Hepatocyte (in vitro differentiated cells): Measurements from ENCODE around the gene STX3. TPM values are rescaled to one million over a fixed set of nuclear protein-coding genes. Genes with fewer than 3 reads are reported as not detected.

Source experiments
- DNase-seq: peaks from one replicate; pipeline ENCODE4 v3.0.0-alpha.2; 2016; ENCODE audit warnings: low spot score
- H2AFZ ChIP-seq: fragments of 200-600 bp; sonication (generic); 2 replicates; pipeline ENCODE4 v1.6.0; 2016; ENCODE audit warnings: antibody characterized with exemption, mild to moderate bottlenecking
- H3K27ac ChIP-seq: fragments of 200-600 bp; sonication (generic); 2 replicates; pipeline ENCODE4 v1.5.1; 2016; ENCODE audit warnings: mild to moderate bottlenecking
- H3K27me3 ChIP-seq: fragments of 200-600 bp; sonication (generic); 2 replicates; pipeline ENCODE4 v1.6.1; 2016
- H3K36me3 ChIP-seq: fragments of 200-600 bp; sonication (generic); replicated peaks from 2 replicates; pipeline ENCODE4 v1.5.1; 2016; ENCODE audit warnings: low read depth; ENCODE audit not compliant: insufficient read depth
- H3K4me1 ChIP-seq: fragments of 200-600 bp; sonication (generic); 2 replicates; pipeline ENCODE4 v1.5.1; 2016; ENCODE audit warnings: mild to moderate bottlenecking, moderate library complexity; ENCODE audit not compliant: insufficient read depth
- H3K4me2 ChIP-seq: fragments of 200-600 bp; sonication (generic); 2 replicates; pipeline ENCODE4 v1.6.0; 2016
- H3K4me3 ChIP-seq: fragments of 200-600 bp; sonication (generic); 2 replicates; pipeline ENCODE4 v1.5.1; 2016; ENCODE audit warnings: mild to moderate bottlenecking
- H3K79me2 ChIP-seq: fragments of 200-600 bp; sonication (generic); 2 replicates; pipeline ENCODE4 v1.6.0; 2017; ENCODE audit warnings: mild to moderate bottlenecking
- H3K9me2 ChIP-seq: fragments of 200-600 bp; sonication (generic); replicated peaks from 2 replicates; pipeline ENCODE4 v1.6.0; 2017; ENCODE audit warnings: mild to moderate bottlenecking; ENCODE audit not compliant: insufficient read depth
- H3K9me3 ChIP-seq: fragments of 200-600 bp; sonication (generic); 2 replicates; pipeline ENCODE4 v1.5.1; 2016; ENCODE audit warnings: low read depth, mild to moderate bottlenecking
- H4K20me1 ChIP-seq: fragments of 200-600 bp; sonication (generic); 2 replicates; pipeline ENCODE4 v1.6.0; 2016; ENCODE audit warnings: mild to moderate bottlenecking; ENCODE audit not compliant: insufficient read depth, poor library complexity, severe bottlenecking
- EZH2 ChIP-seq: fragments of 200-600 bp; sonication (generic); IDR thresholded peaks from 2 replicates; pipeline ENCODE4 v1.6.1; 2016; ENCODE audit warnings: antibody characterized with exemption, mild to moderate bottlenecking, borderline replicate concordance
- EZH2phosphoT487 ChIP-seq: fragments of 200-600 bp; sonication (generic); IDR thresholded peaks from one replicate; pipeline ENCODE4 v1.6.1; 2018; ENCODE audit warnings: antibody characterized with exemption, mild to moderate bottlenecking, low read depth, moderate library complexity; ENCODE audit not compliant: unreplicated experiment, severe bottlenecking
- WGBS: methylation state at CpG from one replicate; pipeline ENCODE4 v1.1.6; 2016; ENCODE audit warnings: low lambda C conversion rate; ENCODE audit errors: missing lambda C conversion rate; 5-methylcytosine and 5-hydroxymethylcytosine counted together
- polyA plus RNA-seq: library from polyadenylated mRNA; unstranded; fragments of >200 nt; fragmentation: Nextera tagmentation; extraction: Ambion mirVana; gene quantifications from 2 replicates; pipeline ENCODE4 v1.2.1, GENCODE V29; 2016
- total RNA-seq: library from RNA; depleted of rRNA; stranded (reverse); fragments of >200 nt; gene quantifications from 2 replicates; pipeline ENCODE4 v1.2.3, GENCODE V29; 2014
- TF ChIP-seq, protein P1 (sequence below): fragments of 200-600 bp; sonication (generic); IDR thresholded peaks from 2 replicates; pipeline ENCODE4 v1.5.1; 2016; ENCODE audit warnings: antibody characterized with exemption, mild to moderate bottlenecking; ENCODE audit not compliant: poor library complexity

STX3 gene
- total and polyA plus RNA-seq, 2 experiments from 2014 or later, result 73.1 to 140 TPM

DNA sequence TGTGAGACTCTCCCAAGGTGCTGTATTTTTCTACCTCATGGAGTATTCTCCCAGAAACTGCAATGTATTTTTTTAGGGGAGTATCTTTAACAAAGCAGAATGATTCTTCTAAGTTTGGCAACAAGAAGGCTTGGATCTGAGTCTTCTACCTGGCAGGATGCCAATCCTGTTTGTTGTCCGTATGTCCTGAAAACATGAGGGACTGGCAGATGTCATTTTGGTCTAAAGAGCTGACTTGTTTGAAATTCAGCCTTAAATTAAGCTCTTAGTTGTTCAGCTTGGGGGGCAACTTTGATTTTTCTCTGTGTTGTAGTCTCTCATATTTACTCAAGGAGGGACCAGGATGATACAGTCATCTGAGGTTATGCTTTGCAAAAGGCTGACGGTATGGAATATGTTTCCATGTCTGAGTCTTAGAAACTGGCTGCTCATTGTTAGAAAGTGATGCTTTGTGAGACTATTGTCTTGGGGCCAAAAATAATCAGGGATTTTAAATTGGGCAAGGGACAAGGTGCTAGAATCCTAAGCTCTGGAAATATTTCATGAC lies 46.1 kb downstream of the STX3 start:
- Histone ChIP-seq H4K20me1 (no peaks in the 10 kb centered on the region), H3K9me2 (no peaks in the 10 kb centered on the region), H3K79me2 (peaks cover 3% of the 10 kb centered on the region), H3K4me3 (no peak overlapping the region), H3K36me3 (no peaks in the 10 kb centered on the region), H3K27ac (peak overlapping the region; percentile 36), H2AFZ (no peak overlapping the region), H3K4me1 (peaks cover 12% of the 10 kb centered on the region), H3K4me2 (no peak overlapping the region), H3K27me3 (no peaks in the 10 kb centered on the region), H3K9me3 (no peaks in the 10 kb centered on the region)
- TF ChIP-seq, protein P1, sequence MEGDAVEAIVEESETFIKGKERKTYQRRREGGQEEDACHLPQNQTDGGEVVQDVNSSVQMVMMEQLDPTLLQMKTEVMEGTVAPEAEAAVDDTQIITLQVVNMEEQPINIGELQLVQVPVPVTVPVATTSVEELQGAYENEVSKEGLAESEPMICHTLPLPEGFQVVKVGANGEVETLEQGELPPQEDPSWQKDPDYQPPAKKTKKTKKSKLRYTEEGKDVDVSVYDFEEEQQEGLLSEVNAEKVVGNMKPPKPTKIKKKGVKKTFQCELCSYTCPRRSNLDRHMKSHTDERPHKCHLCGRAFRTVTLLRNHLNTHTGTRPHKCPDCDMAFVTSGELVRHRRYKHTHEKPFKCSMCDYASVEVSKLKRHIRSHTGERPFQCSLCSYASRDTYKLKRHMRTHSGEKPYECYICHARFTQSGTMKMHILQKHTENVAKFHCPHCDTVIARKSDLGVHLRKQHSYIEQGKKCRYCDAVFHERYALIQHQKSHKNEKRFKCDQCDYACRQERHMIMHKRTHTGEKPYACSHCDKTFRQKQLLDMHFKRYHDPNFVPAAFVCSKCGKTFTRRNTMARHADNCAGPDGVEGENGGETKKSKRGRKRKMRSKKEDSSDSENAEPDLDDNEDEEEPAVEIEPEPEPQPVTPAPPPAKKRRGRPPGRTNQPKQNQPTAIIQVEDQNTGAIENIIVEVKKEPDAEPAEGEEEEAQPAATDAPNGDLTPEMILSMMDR, result no peak
- TF ChIP-seq EZH2, result no peak
- TF ChIP-seq EZH2phosphoT487, result no peak
- WGBS, result 81% methylated on average over 2 of the region's 2 CpGs
- DNase-seq, result no peak

DNA sequence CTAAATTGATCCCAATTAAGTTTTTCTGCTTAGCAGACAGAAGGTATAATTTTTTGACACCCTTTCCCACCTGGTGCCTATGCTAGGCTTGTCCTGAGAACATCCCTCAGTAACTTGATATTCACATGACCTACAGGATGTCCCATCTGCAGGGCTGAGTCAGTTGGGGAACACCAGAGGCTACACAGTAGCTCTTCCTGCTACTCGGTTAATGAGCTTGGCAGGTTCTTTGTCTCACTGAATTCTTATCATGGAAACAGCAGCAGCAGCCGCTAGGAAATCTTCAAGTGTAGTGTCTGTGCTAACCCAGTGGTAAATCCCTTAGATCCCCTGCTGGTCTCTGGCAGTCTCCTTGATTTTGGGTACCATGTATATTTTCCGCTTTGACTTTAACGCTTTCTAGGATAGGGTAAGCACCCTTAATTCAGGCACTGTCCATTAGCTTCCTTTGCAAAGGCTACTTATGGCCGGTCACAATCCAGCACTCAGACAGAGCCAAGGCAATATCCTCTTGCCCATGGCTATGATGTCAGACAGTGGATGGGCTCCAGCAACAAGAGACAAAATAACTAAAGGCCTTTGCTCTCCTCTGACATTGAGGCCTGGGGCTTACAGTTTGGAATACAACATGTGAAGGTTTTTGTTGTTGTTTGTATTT lies 46.9 kb downstream of the STX3 start:
- no peaks in the 10 kb centered on the region for H3K9me3 ChIP-seq
- 56% methylated on average over 5 of the region's 5 CpGs for WGBS
- peaks cover 3% of the 10 kb centered on the region for H3K79me2 ChIP-seq
- no peak for TF ChIP-seq EZH2phosphoT487
- no peak for TF ChIP-seq EZH2
- TF ChIP-seq, protein P1, result no peak
- no peaks in the 10 kb centered on the region for H3K36me3 ChIP-seq
- no peaks in the 10 kb centered on the region for H3K27me3 ChIP-seq
- no peaks in the 10 kb centered on the region for H4K20me1 ChIP-seq
- H3K9me2 ChIP-seq, result no peaks in the 10 kb centered on the region
- no peak overlapping the region for H3K4me3 ChIP-seq
- H2AFZ ChIP-seq, result no peak overlapping the region
- no peak overlapping the region for H3K4me2 ChIP-seq
- H3K27ac ChIP-seq, result peak overlapping the region; percentile 36
- no peak for DNase-seq
- peaks cover 12% of the 10 kb centered on the region for H3K4me1 ChIP-seq

DNA sequence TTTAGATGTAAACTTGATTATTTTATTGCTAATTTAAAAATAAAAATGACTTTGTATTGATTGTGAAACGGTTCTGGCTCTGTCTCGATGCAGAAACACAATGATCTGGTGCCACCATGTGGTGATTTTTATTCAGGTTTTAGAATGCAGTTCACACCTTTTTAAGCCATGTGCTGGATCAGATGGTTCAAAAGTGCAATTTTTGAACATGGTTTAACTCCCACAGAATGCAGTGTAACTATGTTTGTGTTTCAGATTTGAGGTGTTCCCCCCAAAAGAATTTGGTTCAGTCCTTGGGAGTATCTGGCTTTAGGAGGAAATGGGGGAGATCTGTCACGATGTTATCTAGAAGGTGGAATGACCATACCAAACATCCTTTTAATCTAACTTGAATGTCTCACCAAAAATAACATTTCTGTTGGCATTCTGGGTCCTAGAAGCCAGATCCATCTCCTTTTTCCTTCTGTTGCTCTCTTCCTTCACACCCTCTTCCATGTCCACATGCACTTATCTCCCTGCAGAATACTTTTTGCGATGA lies 47.5 kb downstream of the STX3 start:
- Histone ChIP-seq H3K79me2 (peaks cover 3% of the 10 kb centered on the region), H3K4me1 (peaks cover 12% of the 10 kb centered on the region), H3K4me3 (no peak overlapping the region), H3K9me2 (no peaks in the 10 kb centered on the region), H3K36me3 (no peaks in the 10 kb centered on the region), H3K27me3 (no peaks in the 10 kb centered on the region), H3K9me3 (no peaks in the 10 kb centered on the region), H3K4me2 (no peak overlapping the region), H2AFZ (no peak overlapping the region), H3K27ac (no peak overlapping the region), H4K20me1 (no peaks in the 10 kb centered on the region)
- TF ChIP-seq, protein P1, result peak; percentile 67
- TF ChIP-seq EZH2phosphoT487, result no peak
- 57% methylated on average over 4 of the region's 4 CpGs for WGBS
- peak; percentile 62 for DNase-seq
